ENCODE results near the gene P2RX5.
"Not testable (repeated sequence)": the region's sequence is repeated elsewhere in the genome, so short reads cannot be mapped to it uniquely, and the experiment has no call there.

Gene P2RX5, protein sequence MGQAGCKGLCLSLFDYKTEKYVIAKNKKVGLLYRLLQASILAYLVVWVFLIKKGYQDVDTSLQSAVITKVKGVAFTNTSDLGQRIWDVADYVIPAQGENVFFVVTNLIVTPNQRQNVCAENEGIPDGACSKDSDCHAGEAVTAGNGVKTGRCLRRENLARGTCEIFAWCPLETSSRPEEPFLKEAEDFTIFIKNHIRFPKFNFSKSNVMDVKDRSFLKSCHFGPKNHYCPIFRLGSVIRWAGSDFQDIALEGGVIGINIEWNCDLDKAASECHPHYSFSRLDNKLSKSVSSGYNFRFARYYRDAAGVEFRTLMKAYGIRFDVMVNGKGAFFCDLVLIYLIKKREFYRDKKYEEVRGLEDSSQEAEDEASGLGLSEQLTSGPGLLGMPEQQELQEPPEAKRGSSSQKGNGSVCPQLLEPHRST

DNA sequence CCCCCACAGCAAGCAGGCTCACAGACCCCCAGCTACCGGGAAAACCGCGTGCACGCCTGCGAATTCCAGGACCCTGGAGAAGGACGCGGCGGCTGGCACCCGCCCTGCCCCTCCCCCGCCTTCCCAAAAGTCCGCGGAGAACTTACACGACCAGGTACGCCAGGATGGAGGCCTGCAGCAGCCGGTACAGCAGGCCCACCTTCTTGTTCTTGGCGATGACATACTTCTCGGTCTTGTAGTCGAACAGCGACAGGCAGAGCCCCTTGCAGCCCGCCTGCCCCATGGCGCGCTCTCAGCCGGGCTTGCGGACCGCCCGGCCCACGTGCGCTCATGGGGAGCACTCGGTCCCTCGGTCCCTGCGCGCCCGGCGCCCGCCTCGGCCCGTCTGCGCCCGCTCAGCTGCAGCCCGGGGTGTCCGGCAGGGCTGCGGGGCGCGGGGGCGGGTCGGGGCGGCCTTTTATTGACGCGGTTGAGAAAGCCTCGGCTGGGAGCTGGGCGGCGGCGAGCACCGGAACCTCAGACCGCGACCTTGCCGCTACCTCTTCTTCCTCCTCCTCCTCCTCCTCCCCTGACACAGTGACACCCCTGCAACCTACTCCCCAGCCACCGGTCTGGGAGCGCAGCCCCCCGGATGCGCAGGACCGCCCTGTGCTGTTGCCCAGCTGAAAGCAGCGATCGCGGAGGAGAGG lies at the start of gene P2RX5:
Gene P2RX5 (minus strand): TSS at position 433 of the 689 bp plus-strand sequence. CDS start 150 bp downstream, at position 283.
- DNase-seq (ENCODE audit: low spot score): no peak

- DNase-seq (ENCODE audit: low spot score): no peak
Observed at GRCh38 chr17:3745071-3745470, 49.1 kb upstream of the P2RX5 start.

- DNase-seq (ENCODE audit: low spot score): no peak
Observed at GRCh38 chr17:3744014-3744413, 48.1 kb upstream of the P2RX5 start.

GRCh38 chr17:3740611-3741073 lies 44.7 kb upstream of the P2RX5 start:
- no peak for DNase-seq (ENCODE audit: low spot score)

GRCh38 chr17:3739422-3740124 lies 43.6 kb upstream of the P2RX5 start:
- no peak for DNase-seq (ENCODE audit: low spot score)

GRCh38 chr17:3738562-3739295 lies 42.8 kb upstream of the P2RX5 start:
- DNase-seq (ENCODE audit: low spot score): no peak

GRCh38 chr17:3735515-3735914 lies 39.6 kb upstream of the P2RX5 start:
- no peak for DNase-seq (ENCODE audit: low spot score)

- not testable (repeated sequence) for DNase-seq (ENCODE audit: low spot score)
Observed at GRCh38 chr17:3734911-3735276, 38.9 kb upstream of the P2RX5 start.

GRCh38 chr17:3732210-3732621 lies 36.3 kb upstream of the P2RX5 start:
- DNase-seq (ENCODE audit: low spot score): no peak

GRCh38 chr17:3730881-3731429 lies 35.0 kb upstream of the P2RX5 start:
- DNase-seq (ENCODE audit: low spot score): no peak

DNA sequence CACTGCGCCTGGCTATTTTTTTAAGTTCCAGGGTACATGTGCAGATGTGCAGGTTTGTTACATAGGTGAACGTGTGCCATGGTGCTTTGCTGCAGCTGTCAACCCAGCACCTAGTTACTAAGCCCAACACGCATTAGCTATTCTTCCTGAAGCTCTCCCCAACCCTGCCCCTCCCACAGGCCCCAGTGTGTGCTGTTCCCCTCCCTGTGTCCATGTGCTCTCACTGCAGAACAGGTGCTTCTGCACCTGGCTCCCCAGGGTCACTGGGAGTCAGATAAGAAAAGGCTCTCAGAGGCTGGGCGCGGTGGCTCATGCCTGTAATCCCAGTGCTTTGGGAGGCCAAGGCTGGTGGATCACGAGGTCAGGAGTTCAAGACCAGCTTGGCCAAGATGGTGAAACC lies 33.9 kb upstream of the P2RX5 start:
- no peak for DNase-seq (ENCODE audit: low spot score)

DNA sequence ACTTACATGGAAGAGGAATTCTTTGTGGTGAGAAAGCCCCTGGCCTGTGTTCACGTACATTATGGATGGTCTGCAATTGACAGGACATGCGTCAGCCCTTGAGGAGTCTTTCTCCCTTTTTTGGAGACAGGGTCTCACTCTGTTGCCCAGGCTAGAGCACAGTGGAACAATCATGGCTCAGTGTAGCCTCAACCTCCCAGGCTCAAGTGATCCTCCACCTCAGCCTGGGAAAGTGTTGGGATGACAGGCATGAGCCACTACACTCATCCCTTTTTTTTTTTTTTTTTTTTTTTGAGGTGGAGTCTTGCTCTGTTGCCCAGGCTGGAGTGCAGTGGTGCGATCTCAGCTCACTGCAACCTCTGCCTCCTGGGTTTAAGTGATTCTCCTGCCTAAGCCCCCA lies 32.1 kb upstream of the P2RX5 start:
- DNase-seq (ENCODE audit: low spot score): not testable (repeated sequence)

- DNase-seq (ENCODE audit: low spot score): no peak
Observed at GRCh38 chr17:3727041-3727440, 31.1 kb upstream of the P2RX5 start.

DNA sequence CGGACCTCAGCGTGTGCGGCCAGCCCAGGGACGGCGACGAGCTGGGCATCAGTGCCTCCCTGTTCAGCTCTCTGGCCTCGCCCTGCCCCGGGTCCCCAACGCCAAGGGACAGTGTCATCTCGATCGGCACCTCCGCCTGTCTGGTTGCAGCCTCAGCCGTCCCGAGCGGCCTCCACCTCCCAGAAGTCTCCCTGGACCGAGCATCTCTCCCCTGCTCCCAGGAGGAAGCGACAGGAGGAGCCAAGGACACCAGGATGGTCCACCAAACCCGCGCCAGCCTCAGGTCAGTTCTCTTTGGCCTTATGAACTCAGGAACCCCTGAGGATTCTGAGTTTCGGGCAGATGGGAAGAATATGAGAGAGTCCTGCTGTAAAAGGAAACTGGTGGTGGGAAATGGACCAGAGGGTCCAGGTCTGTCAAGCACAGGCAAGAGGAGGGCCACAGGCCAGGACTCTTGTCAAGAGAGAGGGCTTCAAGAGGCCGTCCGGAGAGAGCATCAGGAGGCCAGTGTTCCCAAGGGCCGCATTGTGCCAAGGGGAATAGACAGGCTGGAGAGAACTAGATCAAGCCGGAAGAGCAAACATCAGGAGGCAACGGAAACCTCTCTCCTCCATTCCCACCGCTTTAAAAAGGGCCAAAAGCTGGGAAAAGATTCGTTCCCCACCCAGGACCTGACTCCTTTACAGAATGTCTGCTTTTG lies 28.6 kb upstream of the P2RX5 start:
- DNase-seq (ENCODE audit: low spot score): no peak

GRCh38 chr17:3723556-3724377 lies 27.8 kb upstream of the P2RX5 start, which contains the start of gene HASPIN:
TSS of gene HASPIN (plus strand) at chr17:3723903. CDS start at chr17:3723936, 33 bp downstream.
- peak; percentile 99 for DNase-seq (ENCODE audit: low spot score)

DNA sequence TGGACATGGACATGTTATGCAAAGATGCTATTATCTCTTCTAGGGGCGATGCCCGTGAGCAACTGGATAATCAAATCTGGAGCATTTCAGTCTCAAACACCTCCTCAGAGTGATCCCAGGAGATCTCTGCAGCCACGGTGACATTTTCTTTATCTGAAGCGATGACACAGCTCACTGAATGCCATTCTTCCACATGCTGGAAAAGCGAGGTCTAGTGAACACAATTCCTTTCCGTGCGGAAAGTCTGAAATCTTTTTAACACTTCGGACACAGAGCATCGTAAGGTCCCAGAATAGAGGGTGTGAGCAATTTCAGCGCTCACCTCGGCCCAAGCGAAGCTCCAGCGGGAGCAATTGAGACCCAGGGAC lies 27.2 kb upstream of the P2RX5 start:
- no peak for DNase-seq (ENCODE audit: low spot score)

- DNase-seq (ENCODE audit: low spot score): no peak
Observed at GRCh38 chr17:3722716-3723115, 26.8 kb upstream of the P2RX5 start.

DNA sequence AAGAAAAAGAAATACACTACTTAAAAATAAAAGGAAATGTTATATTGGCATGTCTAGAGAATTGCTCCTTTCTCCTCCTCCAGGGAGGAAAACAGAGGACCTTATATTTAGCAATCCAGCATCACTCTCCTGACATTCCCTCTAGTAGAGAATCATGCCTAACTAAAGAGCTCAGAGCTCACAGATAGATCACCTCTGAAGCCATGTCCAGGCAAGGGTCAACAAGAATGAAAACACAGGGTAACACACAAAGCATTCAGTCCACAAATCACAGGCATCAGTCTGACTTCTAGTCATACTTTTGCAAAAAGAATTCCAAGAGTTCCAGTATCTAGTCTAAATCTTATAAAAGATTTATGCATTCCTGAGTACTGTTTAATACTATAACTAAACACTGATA lies 23.3 kb upstream of the P2RX5 start:
- DNase-seq (ENCODE audit: low spot score): no peak

GRCh38 chr17:3718201-3718600 lies 22.2 kb upstream of the P2RX5 start:
- DNase-seq (ENCODE audit: low spot score): no peak

GRCh38 chr17:3715296-3715695 lies 19.3 kb upstream of the P2RX5 start:
- DNase-seq (ENCODE audit: low spot score): no peak
